GM18907 (cell line): ENCODE results near the gene USH1C.

Experiments used
- ATAC-seq: cut with Tn5 transposase; IDR thresholded peaks from one replicate; pipeline ENCODE4 v1.9.1; 2021; ENCODE audit warnings: mild to moderate bottlenecking, moderate library complexity; ENCODE audit not compliant: unreplicated experiment

The USH1C gene

DNA sequence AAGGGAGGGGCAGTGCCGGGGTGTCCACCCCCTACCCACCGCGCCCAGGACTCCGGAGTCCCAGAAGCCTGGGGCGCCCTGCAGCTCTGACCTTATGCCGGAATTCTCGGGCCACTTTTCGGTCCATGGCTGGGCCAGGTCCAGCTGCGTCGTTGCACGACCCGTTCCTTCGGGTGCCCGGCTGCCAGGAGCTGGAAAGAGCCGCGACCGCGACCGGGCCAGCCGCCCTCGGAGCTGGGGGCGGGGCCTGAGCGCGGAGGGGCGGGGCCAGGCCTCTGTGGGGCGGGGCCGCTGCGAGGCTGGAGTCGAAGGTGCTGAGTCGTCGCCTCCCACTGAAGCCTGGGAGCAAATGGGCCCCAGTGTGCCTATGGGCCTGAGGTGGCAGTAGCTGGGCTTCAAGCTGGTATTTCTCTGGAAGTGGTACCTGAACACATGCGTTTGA lies at the start of gene USH1C:
USH1C (minus strand) TSS at position 236 of the 442 bp plus-strand sequence; CDS start at position 127, 109 bp downstream.
- no peak for ATAC-seq

DNA sequence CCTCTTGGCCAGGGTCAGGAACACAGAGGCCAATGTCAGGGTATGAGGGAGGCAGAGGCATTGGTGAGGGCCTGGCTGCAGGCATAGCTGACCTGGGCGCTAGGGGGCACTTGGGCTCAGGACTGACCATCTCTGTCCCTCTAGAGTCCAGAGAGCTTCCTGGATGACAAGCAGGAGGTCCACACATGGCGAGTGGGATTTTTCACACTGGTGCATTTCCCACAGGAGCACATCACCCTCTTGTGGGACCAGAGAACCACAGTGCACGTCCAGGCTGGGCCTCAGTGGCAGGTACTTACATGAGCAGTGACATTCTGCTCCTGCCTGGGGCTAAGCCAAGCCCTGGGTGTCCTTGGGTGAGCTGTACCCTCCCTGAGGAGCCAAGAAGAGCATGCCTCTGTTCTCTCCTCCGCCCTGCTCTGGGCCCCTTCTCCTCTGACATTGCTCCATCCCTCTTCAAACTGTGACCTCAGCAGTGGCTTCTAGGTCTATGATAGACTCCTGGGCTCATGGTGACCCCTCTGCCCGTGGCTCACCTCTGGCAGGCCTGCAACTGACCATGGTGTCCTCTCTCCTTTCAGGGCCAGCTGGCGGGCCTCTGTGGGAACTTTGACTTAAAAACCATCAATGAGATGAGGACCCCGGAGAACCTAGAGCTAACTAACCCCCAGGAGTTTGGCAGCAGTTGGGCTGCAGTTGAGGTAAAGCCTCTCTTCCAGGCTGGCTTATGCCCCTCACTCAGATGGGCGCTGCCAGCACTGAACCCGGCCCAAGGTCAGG lies 49.4 kb upstream of the USH1C start:
- ATAC-seq, result no peak

DNA sequence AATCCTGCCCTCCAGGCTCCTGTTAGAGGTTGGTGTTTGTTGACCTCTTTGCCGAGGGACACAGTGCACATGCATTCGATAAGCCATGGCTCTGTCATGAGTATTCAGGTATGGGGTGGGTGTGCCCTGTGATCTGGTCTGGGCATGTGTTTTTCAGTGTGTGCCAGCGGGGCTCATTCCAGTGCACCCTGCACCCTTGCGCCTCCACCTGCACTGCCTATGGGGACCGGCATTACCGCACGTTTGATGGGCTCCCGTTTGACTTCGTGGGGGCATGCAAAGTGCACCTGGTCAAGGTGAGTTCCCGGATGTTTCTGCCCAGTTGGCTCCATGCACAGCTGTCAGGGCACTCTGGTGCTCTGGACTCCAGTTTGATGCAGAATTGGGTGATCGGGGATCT lies 47.1 kb upstream of the USH1C start:
- no peak for ATAC-seq

DNA sequence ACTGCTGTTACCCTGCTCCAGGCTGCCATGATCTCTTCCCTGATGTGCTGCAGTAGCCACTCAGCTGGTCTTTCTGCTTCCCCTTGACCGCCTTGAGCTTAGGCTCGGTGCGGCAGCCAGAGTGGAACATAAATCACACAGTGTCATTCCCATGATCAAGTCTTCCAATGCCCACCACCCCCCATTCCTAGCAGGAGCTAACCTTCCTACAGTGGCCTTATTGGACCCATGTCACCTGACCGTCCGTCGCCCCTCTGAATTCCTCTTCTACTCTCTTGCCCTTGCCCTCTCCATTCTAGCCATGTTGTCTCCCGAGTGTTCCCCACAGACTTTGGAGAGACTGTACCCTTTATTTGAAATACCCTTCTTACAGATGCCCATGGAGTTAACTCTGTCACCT lies 46.2 kb upstream of the USH1C start:
- ATAC-seq, result no peak

DNA sequence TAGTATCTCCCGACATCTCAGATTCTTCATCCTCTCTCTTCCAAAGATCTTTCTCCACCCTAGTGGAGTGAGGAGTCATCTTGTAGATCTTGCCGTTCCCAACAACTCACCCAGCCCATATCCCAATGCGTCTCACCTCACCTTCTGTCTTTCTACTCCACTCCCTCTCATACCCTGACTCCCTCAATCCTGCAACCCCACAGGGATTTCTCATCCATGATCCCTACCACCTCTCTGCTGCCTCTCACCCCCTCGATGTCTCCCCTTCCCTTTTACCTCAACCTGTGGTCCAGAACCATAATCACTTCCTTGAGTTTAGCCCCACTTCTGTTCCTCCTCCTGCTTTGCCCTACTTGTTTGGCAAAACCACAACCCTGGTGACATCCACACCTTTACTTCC lies 44.5 kb upstream of the USH1C start:
- no peak for ATAC-seq

DNA sequence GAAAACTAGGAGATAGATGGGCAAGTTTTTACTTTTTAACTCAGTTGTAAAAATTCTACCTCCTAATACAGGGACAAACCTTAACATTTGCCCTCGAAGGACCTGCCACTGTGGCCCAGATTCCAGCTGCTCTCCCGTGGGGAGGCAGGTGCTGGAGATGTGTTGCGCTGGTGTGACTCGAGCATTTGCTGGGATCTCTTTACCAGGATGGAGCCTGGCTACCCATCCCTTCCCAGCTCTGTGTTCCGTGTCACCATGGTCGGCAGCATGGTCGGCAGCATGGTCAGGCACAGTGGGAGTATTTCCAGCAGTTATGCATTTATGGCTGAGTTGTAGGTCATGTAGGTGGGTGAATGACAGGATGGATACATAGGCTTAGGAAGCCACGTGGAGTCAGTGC lies 44.0 kb upstream of the USH1C start:
- ATAC-seq, result no peak

DNA sequence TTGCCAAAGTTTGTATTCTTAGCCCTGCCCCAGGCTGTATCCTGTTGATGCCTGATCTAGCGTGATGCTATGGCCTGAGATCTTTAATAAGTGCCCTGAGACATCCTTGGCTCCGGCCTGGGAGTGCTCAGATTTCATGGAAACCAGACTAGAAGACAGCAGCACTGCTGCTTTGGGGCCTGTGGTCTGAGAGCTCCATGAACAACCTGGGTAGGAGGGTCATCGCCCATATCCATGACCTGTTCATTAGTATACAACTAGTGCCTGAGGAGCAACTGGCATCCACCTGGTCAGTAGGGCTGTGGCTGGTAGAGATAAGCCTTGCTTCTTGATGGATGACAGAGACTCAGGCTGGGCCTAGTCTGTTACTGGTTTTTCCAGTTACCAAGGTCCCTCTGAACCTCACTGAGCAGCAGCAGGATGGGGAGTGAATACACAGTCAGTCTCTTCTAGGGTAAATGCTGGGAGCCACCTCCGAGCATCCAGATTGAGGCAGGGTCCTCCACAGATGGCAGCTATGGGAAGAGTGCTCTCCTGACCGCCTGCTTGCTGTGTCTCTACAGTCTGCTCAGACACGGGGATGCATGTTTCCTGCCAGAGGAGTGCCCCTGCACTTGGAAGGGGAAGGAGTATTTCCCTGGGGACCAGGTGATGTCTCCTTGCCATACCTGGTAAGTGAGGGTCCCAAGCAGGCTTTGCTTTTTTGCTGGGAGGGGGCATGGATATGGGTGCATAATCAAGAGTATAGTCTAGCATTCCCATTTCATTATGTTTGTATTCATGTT lies 41.9 kb upstream of the USH1C start:
- ATAC-seq, result no peak

DNA sequence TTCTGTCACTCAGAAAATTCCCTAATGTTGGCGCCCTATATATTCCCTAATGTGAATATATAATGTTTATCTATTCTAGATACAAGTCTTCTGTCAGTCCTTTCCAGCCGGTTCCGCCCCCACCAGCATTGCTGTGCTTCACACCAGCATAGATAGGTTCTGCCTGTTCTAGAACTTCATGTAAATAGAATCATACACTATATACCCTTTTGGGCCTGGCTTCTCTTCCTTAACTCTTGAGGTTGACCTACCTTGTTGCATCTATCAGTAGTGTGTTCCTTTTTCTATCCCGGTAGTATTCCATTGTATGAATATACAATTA lies 37.5 kb upstream of the USH1C start:
- ATAC-seq, result no peak

DNA sequence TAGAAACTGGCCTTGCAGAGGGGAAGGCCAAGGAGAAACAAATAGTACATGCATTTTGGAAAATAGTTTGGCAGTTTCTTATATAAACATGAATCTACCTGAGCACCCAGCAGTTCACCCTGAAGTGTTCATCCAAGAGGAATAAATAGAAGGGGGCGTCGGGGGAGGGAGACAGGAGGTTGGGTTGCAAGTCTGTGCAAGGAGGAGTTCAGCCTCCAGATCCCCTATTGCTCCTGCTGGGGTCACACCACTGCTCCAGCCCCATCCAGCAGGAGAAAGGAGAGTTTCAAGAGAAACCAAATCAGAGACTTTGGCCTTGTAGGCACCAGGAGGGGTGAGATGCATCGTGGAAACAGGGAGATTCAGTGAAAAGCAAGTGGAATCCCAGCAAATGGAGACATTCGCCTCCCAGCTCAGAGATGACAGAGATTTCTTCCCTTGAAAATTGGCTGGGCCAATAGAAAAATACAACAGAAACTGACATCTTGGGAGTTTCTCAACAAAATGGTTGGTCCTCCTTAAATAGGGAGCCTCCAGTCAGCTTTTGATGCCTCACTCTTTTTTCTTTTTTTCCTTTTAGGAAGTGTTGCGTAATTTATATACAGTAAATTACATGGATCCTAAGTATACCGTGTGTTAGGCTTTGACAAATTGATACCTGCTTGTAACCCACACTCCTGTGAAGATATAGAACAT lies 37.0 kb upstream of the USH1C start:
- no peak for ATAC-seq

DNA sequence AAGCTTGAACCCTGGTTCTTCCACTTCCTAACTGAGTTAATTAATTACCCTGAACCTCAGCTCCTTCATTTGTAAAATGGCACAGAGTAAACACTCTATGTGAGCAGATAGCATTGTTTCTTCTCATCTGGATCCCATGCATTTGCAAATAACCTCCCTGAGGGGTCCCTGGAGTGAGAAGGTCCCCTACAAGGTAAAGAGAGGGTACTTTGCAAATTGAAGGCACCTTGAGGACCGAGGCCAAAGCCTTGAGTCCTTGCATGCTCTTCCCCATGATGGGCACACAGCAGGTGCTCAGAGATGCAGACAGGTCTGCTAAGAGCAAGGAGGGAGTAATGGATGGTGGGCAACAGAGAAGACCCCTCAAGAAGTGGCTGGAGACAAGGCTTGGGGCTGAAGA lies 36.1 kb upstream of the USH1C start:
- ATAC-seq, result no peak

DNA sequence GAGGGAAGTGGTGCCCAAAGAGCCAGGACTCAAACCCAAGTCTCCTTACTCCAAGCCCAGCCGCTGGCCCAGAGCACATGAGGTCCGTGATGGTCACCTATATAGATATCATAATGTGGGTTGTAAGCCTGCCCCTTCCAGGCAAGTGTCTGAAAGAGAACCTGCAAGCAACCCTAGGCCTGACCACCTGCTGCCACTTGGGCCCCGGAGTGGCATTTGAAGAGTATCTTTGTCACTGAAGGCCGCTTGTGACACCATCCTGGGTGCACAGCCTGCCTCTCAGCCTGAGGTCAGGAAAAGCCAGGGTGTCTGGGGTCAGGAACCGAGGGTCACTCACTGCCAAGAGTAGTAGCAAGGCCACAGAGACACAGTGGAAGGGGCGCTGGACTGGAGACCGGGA lies 35.2 kb upstream of the USH1C start:
- ATAC-seq, result no peak

DNA sequence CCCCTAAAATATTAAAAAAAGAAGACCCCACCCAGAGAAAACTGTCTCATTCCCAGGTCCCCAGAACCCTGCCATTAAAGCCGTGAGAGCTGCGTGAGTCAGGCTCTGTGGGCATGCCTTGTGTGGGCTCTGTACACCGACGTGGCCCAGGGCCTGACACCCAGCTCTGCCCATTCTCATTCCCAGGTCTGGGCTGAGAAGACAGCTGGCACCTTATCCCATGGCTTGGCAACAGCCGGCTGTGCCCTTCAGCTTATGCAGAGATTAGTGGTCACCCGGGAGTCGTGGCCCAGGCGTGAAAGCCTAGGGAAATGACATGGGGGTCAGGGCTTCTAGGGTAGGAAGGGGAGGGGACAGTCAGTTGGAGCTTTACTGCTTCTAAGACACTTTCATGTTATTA lies 34.7 kb upstream of the USH1C start:
- no peak for ATAC-seq

DNA sequence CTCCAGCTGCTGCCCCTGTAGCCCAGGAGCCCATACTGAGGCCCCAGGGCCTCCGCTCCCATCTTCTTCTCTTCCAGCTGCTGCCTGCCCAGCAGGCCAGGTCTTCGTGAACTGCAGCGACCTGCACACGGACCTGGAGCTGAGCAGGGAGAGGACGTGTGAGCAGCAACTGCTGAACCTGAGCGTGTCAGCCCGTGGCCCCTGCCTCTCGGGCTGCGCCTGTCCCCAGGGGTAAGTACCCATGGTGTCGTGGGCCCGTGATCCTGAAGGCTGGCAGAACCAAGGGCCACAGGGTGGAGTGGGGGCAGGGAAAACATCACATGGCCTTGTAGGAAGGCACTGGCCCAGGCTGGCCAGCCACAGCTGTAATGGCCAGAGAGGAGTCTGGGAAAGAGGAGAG lies 34.1 kb upstream of the USH1C start:
- ATAC-seq, result no peak

DNA sequence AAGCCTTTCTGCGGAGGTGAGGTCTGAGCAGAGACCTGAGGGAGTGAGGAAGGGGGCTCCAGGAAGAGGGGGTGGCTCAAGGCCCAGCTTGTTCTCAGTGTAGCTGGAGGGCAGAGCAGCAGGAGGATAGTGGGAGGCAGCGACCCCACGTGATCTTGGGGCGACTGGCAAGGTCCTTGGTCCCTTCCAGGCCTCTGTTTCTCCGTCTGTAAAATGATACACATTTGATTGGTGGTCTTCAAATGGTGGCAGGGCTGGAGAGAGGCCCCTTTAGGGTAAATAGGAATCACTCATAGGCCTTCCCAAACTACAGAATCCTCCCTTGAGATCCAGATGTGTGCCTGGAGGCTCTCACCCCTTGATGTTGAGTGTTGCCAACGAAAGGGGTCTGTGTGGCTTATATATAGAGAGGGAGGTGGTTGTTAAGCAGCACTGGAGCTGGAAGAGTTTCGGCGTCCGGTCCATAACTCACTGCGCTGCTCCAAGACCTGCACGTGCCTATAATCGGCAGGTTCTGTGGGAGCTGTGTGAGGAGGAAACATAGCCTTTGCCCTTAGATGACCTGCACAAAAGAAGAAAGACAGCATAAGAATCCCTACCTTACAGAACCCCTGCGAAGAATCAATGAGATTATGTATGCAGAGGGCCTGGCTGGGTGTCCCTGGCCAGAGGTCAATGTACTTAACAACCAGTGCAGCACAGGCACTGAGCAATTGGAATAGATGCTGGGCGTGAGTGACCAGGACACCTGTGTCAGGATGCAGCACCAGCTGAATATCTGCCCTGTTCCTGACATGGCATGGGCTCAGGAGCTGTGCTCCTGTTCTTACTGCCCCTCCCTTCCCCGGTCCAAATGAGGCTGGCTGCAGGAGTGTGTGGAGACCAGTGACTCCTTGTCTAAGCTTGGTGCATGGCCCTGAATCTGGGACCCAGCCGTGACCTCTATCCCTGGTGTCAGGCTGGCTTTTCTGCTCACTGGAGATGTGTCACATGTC lies 31.5 kb upstream of the USH1C start:
- ATAC-seq, result no peak

DNA sequence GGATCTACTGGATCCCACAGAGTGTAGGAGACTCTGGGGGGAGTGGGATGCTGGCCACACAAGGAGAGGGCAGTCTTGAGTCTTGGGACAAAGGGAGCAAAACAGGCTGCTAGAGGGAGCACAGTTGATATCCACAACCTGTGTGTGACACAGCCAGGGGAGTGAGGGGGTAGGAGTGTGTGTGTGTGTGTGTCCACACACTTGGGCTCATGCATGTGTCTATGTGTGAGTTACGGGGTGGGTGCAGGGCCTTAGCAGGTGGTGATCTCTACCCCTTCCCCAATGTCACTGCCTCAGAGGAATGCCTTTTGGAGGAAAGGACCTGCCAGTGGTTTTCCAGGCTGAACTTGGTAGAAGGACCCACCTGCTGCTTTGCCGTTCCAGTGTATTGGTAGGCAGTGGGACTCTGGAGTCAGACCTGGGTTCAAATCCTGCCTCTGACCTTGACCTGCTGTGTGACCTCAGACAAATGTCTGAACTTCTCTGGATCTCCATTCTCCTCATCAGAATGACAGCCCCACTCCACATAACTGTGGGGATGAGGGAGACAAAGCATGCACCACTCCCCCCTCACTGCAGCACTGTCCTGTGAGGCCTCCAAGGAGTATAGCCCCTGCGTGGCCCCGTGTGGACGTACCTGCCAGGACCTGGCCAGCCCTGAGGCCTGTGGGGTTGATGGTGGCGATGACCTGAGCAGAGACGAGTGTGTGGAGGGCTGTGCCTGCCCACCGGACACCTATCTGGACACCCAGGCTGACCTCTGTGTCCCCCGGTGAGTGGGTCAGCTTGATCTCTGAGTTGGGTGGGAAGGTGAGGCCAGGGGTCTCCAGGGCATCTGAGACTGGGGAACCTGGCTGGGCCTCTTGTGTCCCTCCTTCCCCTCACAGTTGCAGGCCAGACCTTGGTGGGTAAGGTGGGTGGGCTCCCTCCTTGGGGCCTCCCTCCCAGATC lies 30.2 kb upstream of the USH1C start:
- no peak for ATAC-seq

DNA sequence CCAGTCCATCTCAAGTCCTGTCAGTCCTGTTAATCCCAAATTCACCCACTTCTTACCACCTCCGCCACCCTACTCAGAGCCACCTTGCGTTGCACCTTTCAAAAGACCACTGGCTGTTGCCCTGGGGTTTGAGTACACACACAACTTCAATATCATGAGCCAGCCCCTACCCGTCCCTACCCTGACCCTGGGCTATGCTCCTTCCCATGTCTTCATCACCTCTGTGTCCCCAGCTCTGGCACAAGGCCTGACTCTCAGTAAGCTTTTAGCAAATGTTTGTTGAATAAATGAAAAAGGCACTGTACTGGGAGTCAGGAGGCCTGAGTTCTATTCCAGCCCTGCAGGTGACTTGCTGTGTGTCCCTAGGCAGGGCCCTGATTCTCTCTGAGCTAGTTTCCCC lies 29.3 kb upstream of the USH1C start:
- ATAC-seq, result no peak

DNA sequence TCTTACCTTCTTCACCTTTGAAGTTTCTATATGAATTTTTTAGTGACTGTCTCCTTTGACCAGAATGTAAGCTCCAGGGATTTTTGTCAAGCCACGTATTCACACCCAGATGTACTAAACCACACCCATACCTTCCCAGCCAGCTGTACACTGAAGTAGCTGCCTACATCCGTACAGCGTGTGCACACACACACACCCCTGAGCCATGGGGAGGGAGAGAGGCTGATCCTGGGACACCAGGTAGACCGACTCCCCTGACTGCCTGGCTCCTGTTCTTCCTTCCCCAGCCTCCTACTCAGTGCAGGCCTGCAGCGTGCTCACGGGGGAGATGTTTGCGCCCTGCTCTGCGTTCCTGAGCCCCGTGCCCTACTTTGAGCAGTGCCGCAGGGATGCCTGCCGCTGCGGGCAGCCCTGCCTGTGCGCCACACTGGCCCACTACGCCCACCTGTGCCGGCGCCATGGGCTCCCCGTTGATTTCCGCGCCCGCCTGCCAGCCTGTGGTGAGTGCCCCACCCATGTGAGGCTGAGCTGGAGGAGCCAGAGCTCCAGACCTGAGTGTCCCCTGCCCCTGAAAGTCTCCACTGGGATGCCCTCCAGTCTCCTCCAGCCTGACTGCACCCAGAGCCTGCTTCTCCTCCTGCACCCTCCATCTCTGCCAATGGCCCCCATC lies 28.7 kb upstream of the USH1C start:
- ATAC-seq, result no peak

DNA sequence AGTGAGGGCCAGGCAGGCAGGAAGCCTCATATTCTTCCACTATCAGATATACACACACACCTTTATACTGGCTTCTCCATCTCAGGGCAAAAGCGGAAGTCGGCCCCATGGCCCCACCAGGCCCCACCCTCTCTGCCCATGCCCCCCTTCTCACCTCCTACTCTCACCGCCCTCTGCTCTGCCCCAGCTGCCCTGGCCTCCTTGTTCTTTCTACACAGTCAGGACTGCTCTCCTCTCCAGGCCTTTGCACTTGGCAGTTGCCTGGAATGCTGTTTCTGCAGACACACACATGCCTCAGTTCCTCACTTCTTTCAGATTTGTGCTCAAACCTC lies 28.1 kb upstream of the USH1C start:
- ATAC-seq, result no peak
